ENCODE results near the gene CXADR.

- no peak for TF ChIP-seq CTCF (IDR thresholded peaks at IDR 0.05; ENCODE audit: insufficient read depth, low read length)
- no peak for TF ChIP-seq GABPA (IDR thresholded peaks at IDR 0.05; ENCODE audit: low read depth)
- no peak for TF ChIP-seq REST (IDR thresholded peaks at IDR 0.05; ENCODE audit: insufficient replicate concordance, low read depth)
- TF ChIP-seq POLR2AphosphoS5 (IDR thresholded peaks at IDR 0.05; ENCODE audit: low read depth), result no peak
Observed at GRCh38 chr21:17492415-17493168, 20.3 kb upstream of the CXADR start.

All from HL-60 (cell line).